NCI-H1417 (cell line): ENCODE results near the gene FLRT1.
"Not testable (repeated sequence)": the region's sequence is repeated elsewhere in the genome, so short reads cannot be mapped to it uniquely, and the experiment has no call there.

ENCODE experiments used
- DNase-seq, 3 experiments: peaks; one replicate each; lab custom pipeline; 2025; lab: John Stamatoyannopoulos, UW

The FLRT1 gene

GRCh38 chr11:64025205-64025604 is 10.5 kb upstream of the FLRT1 start:
- no peak for DNase-seq

DNA sequence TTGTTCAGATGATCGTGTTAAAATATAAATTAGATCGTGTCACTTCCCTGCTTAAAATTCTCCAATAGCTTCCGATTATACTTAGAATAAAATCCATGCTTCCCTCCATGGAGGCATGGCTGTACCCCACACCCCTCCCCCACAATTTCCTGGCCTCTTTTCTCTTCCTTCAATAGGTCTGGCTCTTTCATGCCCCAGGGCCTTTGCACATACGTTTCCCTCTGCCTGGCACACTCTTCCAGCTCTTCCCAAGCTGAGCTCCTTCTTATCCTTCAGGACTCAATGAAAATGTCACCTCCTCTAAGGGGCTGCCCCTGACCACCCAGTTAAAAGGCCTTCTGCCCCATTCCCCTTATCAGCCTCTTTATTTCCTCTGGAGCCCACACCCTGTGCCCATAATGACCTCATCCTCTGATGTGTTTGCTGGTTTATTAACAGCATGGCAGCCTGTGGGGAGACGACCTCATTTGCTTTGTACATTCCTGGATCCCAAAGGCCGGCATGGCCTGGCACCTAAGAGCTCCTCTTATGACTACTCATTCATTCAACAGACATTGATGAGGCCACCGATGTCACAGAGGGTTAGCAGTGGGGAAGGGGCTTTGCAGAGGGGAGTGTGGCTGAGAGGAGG is 9.0 kb upstream of the FLRT1 start:
- no peak for DNase-seq

- DNase-seq: no peak
These were observed 7.9 kb upstream of the FLRT1 start for GRCh38 chr11:64027651-64028397.

GRCh38 chr11:64028398-64029115 is 7.2 kb upstream of the FLRT1 start:
- peak; percentile 55 to 88 (median 83) for DNase-seq

DNA sequence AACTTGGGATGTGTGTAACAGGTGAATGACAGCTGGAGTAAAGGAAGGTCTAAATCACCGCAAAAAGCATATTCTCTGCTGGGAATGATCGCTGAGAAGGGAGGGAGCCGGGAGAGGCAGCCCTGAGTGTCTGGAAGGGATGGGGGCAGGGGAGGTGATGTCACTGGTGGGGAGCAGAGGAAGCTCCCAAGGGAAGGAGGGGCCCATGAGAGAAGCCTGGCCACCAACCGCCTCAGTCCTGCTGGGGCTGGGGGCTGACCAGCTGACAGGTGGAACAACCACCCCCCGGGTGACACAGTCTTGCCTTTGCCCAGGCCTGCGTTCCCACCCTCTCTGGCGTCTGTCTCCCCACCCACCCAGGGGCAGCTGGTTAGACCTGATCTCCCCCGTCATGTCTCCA is 6.0 kb upstream of the FLRT1 start:
- peak in 1 of 3 experiments; percentile 14 for DNase-seq

DNA sequence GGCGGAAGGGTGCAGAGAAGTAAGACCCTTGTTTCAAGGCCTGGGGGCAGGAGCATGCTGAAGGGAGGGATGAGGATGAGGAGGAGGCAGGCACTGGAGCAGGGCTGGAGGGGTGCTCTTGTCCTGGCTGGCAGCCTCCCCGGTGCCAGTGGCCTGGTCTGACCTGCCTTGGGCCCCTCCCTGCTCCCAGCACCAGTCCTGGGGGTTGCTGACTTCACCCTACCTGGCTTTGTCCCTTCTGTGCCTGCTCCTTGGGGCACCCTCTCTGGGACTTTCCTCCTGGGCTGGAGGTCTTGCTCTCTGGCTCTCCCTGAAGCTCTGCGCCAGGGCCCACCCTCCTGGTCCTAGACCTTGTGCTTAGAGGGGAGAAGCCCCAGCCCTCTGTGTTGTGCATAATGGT is 4.7 kb upstream of the FLRT1 start:
- DNase-seq: no peak

DNA sequence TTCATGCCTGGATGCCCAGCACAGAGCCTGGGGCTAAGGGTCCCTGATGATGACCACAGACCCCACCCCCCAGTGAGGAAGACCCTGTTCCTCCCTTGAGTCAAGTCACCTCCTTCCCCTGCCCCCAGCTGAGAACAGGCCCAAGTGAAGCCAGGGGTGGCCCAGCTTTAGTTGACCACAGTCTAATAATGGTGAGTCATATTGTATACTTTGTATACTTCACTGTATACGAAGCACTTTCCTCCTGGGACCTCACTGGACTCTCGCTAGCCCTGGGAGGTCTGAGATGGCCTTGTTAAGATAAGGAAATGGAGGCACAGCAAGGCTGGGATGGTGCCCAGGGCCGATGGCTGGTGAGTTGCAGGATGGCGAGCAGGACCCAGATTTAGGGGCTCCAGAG is 3.7 kb upstream of the FLRT1 start:
- DNase-seq: no peak

DNA sequence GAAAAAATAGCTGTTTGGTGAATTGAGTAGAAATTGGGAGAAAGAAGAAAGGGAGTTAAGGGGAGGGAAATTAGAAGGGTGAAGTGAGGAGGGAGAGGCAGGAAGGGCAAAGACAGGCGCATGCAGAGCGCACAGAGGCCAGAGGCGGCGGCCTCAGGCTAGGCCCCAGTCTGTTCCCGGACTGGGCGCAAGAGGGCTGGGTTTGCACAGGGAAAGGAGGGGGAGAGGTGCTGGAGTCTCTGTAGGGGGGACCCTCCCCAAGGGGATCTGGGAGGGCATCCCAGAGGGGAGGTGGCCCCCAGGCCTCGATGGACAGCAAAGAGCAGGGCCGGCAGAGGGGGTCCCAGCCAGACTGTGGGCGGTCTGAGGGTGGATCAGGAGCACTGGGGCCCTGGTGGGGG is 1.3 kb upstream of the FLRT1 start:
- DNase-seq: peak in 1 of 3 experiments; percentile 23

- DNase-seq: no peak
These were observed 628 bp upstream of the FLRT1 start for GRCh38 chr11:64035081-64035524.

DNA sequence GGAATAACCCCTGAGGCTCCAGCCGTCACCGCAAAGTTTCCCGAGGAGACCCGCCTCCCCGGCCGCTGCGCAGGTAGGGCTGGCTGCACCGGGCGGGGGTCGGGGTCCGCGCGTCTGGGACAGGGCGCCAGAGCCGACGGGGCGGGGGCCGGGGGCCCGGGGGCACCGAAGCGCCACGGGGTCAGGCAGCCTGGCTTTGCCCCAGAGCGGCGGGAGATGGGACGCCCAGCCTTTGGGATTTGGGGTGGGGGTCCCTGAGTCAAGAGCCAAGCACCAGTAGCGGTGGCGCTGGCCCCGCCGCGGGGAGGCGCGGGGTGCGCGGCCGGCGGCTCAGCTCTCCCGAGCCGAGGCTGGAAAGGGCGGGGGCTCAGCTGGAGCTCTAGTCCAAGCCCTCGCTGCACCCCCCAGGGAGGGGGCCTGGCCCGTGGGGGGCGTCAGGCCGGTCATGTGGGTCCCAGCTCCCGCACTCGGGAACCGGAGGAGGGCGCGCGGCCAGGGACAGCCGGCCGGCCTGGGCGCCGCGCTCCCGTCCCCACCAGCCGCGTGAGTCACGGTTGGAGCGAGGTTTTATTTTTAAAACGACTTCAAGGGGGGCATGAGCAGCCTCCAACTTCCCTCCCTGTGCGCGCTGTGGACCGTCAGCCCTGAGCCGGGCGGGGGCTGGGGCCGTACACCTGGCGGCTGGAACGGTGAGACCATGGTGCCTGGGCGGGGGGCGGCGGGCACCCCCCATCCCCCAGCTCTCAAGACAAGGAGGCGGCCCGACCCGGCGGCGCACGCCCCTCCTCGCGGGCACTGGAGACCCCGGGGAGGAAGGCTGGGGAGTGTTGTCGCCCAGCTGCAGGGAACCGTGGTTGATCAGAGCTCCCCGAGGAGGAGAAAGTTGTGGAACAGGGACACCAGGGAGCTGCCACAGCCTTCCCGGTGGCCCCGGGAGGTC is 626 bp downstream of the FLRT1 start:
- peak in 2 of 3 experiments; percentile 78 to 79 for DNase-seq

DNA sequence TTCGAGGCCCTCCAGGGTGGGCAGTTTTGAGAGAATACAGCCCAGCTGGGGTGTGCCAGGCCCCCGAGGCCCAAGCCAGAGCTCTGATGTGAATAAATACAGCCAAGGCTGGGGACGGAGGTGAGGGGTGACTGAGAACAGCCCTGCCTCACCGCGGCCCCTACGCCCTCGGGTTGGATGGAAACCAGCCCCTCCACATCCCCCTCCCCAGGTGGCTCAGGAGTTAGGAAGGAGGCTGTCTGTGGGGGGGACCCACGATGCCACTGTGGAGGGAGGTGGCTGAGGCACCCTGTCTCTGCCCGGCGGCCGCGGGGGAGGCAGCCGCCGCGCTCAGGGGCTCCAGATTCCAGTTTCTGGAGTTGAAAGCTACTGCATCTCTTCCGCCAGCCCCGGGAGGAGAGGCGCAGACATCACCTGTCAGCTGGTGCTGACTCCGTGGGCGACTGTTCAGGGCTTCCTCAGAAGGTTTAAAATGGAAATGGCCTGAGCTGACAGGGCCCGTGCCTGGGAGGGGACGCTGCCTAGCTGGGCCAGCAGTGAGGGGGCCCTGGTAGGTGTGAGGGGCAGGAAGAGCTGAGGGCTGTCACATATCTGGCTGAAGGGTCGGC is 1.4 kb downstream of the FLRT1 start:
- peak in 2 of 3 experiments; percentile 71 to 72 for DNase-seq

DNA sequence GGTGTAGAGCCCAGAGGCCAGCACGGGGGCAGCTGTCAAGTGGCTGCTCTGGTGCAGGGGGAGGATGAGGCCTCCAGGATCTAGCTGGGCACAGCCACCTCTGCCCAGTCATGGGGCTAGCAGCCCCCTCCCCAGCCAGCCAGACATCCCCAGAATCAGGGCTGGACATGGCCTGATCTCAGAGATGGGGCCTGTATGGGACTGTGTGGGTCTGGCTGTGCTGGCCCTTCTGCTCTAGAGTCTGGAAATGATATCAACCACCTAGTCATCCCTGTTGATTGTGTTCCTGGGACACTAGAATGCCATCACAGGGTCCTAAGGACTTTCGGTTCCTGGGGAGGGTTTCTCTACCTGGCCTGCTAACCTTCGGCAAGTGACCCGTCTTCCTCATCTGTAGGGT is 2.8 kb downstream of the FLRT1 start:
- DNase-seq: peak in 1 of 3 experiments; percentile 8

DNA sequence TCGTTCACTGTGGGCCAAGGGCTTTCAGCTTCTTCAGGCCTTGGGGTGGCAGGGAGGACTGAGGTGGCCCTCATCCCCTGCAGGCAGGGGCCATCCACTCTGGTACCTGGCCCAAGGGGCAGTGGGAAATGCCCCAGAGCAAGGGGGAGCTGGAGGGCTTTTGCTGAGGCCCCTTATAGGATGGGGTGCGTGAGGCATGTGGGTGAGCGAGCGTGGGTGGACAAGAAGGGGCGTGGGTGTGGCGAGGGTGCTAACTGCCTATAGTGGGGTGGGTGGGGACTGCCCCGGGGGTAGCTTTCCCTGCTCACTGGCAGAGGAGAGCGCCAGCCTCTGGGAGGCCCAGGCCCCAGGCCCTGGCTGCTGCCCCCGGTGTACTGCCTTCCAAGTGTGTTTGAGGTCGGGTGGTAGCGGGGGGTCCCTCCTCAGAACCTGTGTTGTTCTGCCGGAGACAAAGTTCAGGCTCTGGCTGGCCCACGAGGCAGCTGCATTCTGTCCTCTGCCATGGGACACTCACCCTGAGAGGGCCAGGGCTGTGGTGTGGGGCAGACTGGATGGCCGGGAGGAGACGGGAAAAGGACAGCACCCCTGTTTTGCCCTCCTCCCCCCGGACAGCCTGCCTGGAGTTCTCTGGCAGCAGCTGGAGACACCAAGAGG is 3.4 kb downstream of the FLRT1 start:
- DNase-seq: no peak

GRCh38 chr11:64040684-64041322 is 5.1 kb downstream of the FLRT1 start:
- peak in 1 of 3 experiments; percentile 49 for DNase-seq

GRCh38 chr11:64041846-64042245 is 6.1 kb downstream of the FLRT1 start:
- DNase-seq: no peak

GRCh38 chr11:64042301-64042700 is 6.6 kb downstream of the FLRT1 start:
- DNase-seq: no peak

DNA sequence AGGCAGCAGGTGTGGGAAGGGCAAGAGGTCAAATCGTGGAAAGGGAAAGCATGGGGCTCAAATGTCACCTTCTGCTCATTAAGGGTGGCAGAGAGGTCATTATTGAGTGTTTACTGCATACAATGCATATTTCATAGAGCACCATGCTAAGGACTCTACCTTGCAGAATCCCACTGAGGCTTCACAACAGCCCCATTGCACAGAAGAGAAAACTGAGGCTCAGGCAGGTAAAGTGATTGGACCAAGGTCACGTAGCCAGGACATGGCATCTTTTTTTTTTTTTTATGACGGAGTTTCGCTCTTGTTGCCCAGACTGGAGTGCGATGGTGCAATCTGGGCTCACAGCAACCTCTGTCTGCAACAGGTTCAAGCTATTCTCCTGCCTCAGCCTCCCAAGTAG is 7.8 kb downstream of the FLRT1 start:
- no peak for DNase-seq

- peak in 2 of 3 experiments; percentile 67 to 76 for DNase-seq
These were observed 9.1 kb downstream of the FLRT1 start for GRCh38 chr11:64044730-64045393.

GRCh38 chr11:64045700-64046099 is 10.0 kb downstream of the FLRT1 start:
- no peak for DNase-seq

GRCh38 chr11:64047373-64047772 is 11.6 kb downstream of the FLRT1 start:
- not testable (repeated sequence) for DNase-seq
